ENCODE results near the gene ATAD3C. TPM values are rescaled to one million over a fixed set of nuclear protein-coding genes. Genes with fewer than 3 reads are reported as not detected.
A peak's percentile ranks its signal among the peaks of the same experiment; 100 is the strongest.

Gene ATAD3C
- total and polyA plus RNA-seq, 2 of the 8 experiments (the other 6 are each of a cell fraction or from before 2014, with no cell fraction given): 2.0 to 2.7 TPM

DNA sequence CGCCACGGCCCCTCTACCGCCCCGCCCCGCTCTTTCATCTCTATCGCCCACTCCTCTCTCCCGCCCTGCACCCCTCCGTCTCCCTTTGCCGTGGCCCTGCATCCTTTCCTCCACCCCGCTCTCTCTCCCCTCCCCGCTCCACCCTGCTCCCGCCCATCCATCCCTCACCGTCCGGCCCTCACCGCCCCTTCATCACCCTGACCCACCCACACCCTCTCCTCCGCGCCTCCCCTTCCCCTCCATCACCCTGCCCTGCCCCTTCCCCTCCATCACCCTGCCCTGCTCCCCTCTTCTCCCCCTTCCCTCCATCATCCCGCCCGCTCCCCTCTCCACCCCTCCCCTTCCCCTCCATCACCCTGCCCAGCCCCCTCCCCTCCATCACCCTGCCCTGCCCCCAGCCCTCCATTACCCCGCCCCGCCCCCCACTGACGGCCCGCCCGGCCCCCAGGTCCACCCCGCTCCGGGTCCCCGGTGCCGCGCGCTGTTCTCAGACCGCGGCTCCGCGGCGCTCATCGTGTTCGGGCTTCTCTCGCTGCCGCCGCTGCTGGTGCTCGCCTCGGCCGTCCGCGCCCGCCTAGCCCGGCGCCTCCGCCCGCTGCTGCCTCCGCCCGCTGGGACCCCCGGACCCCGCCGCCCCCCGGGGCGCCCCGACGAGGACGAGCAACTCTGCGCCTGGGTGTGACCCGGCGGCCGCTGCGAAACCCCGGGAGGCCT lies 22.2 kb upstream of the ATAD3C start:
- FAIRE-seq: no peak
- no peak for TF ChIP-seq POLR2A (IDR thresholded peaks at IDR 0.05; ENCODE audit: control extremely low read depth in 1 of 2, low read depth in 2 of 2, low read length in 2 of 2)
- TF ChIP-seq SIRT6 (IDR thresholded peaks at IDR 0.05; ENCODE audit: low read length): no peak
- no peak for TF ChIP-seq RNF2 (IDR thresholded peaks at IDR 0.05; ENCODE audit: borderline replicate concordance, low read depth, low read length, missing control alignments, poor library complexity, severe bottlenecking)
- no peak for TF ChIP-seq JUN (IDR thresholded peaks at IDR 0.05; ENCODE audit: low read depth, low read length)
- no peak for TF ChIP-seq CEBPB (IDR thresholded peaks at IDR 0.05; ENCODE audit: low read depth, low read length)
- TF ChIP-seq SIX5 (IDR thresholded peaks at IDR 0.05; ENCODE audit: low read depth, low read length): no peak
- no peak for TF ChIP-seq BACH1 (IDR thresholded peaks at IDR 0.05; ENCODE audit: low read length)
- no peak for TF ChIP-seq RAD21 (IDR thresholded peaks at IDR 0.05 in 1 of 2, conservative IDR thresholded peaks at IDR 0.05 in 1 of 2; ENCODE audit: low read depth in 2 of 2, low read length in 2 of 2)
- WGBS, 2 experiments (ENCODE audit: extremely low coverage in 1 of 2, insufficient coverage in 1 of 2, insufficient read length in 1 of 2, insufficient replicate concordance in 2 of 2, low coverage in 1 of 2, low lambda C conversion rate in 2 of 2, missing lambda C conversion rate in 1 of 2): 100% methylated on average over 2 of the region's 66 CpGs; no CpG with 5 or more reads in 1 of the 2 experiments
- Histone ChIP-seq H3K79me2 (ENCODE audit: control insufficient read depth in 1 of 2, insufficient read depth in 2 of 2, low read length in 2 of 2) (no peaks in the 10 kb centered on the region), H3K4me3 (ENCODE audit: extremely low read depth in 1 of 4, insufficient read depth in 2 of 4, low read depth in 3 of 4, low read length in 4 of 4) (peak overlapping the region in 3 of 4 experiments; percentile 17 to 62 (median 50); a peak in 4 of 8 replicates), H3K23me2 (ENCODE audit: low read depth, low read length) (peaks cover 6% of the 10 kb centered on the region; the same call in 1 of the 2 replicates), H3K4ac (replicated peaks; ENCODE audit: insufficient read length, low read depth, low read length) (no peak overlapping the region), H4K8ac (ENCODE audit: extremely low read depth, insufficient read depth, low read length) (peak overlapping the region; percentile 76; the same call in 1 of the 2 replicates), H3K36me3 (ENCODE audit: control insufficient read depth in 2 of 4, insufficient read depth in 4 of 4, low read length in 3 of 4) (no peaks in the 10 kb centered on the region; a peak in 1 of 8 replicates), H4K5ac (ENCODE audit: insufficient read length, low read depth, low read length) (no peak overlapping the region), H3K56ac (replicated peaks; ENCODE audit: insufficient read length, low read depth, low read length) (no peak overlapping the region), H2BK12ac (ENCODE audit: low read depth, low read length) (peak overlapping the region; percentile 50; the same call in 1 of the 2 replicates), H3K23ac (ENCODE audit: insufficient read length) (no peak overlapping the region), H3K79me1 (ENCODE audit: low read depth, low read length) (no peaks in the 10 kb centered on the region), H3K9me3 (ENCODE audit: insufficient read depth in 2 of 2, low read depth in 1 of 2, low read length in 1 of 2) (peaks cover 0 to 3% of the 10 kb centered on the region in 2 experiments; a peak in 1 of 4 replicates), H2AFZ (ENCODE audit: low read length) (no peak overlapping the region), H3K9ac (replicated peaks in 1 of 4; ENCODE audit: extremely low read depth in 1 of 4, low read depth in 3 of 4, low read length in 3 of 4) (no peak overlapping the region), H3K27me3 (replicated peaks in 1 of 4; ENCODE audit: control insufficient read depth in 3 of 4, extremely low read depth in 1 of 4, insufficient read depth in 3 of 4, low read length in 3 of 4) (no peaks in the 10 kb centered on the region), H3K27ac (ENCODE audit: low read depth, low read length) (no peak overlapping the region), H2BK15ac (ENCODE audit: low read length) (no peak overlapping the region), H2BK20ac (ENCODE audit: low read length) (no peak overlapping the region), H3K18ac (ENCODE audit: extremely low read depth, low read length) (no peak overlapping the region; the same call in none of the 2 replicates), H4K91ac (replicated peaks; ENCODE audit: insufficient read length, low read length) (peak overlapping the region; percentile 22), H2AK5ac (ENCODE audit: low read depth, low read length) (0 out of 2 replicates have a peak overlapping the region, but pooled peaks have one; percentile 39), H4K20me1 (replicated peaks in 1 of 2; ENCODE audit: control insufficient read depth in 1 of 2, insufficient read depth in 2 of 2, low read length in 2 of 2) (no peaks in the 10 kb centered on the region), H3K4me2 (ENCODE audit: insufficient read depth in 1 of 2, low read depth in 2 of 2, low read length in 2 of 2) (peak overlapping the region; percentile 46 to 49; a peak in 3 of 4 replicates), H2BK5ac (ENCODE audit: low read depth, low read length) (no peak overlapping the region; the same call in 1 of the 2 replicates), H3K4me1 (replicated peaks in 1 of 4; ENCODE audit: control insufficient read depth in 3 of 4, insufficient read depth in 4 of 4, low read length in 3 of 4) (peaks cover 0 to 40% (median 26%) of the 10 kb centered on the region in 4 experiments; a peak in 6 of 7 replicates), H3K14ac (ENCODE audit: insufficient read length) (no peak overlapping the region), H2BK120ac (replicated peaks; ENCODE audit: low read depth, low read length) (no peak overlapping the region)
- ChIA-PET CTCF (ENCODE audit: partially characterized antibody) (interaction anchor here (1.6 kb wide), 1 partner anchor 25 kb away, joined by 5 read pairs; no protein-coding TSS in a partner anchor), POLR2A (ENCODE audit: partially characterized antibody) (interaction anchor here (0.9 to 22.9 kb wide), 6 partner anchors 10 to 148 kb away, joined by 3 to 515 read pairs (median 5); partner anchors contain the start of genes CCNL2 and MRPL20)
- DNase-seq (ENCODE audit: low read depth in 1 of 2, low spot score in 2 of 2): no peak

All from H1 (cell line).